Inferior parietal cortex (tissue), 1 donor: ENCODE results near the gene TCF7L2.
"Not testable (repeated sequence)": the region's sequence is repeated elsewhere in the genome, so short reads cannot be mapped to it uniquely, and the experiment has no call there.

Experiments used
- DNase-seq: peaks from one replicate; pipeline ENCODE4 v3.0.0-alpha.2; 2016; ENCODE audit errors: extremely low spot score

Gene TCF7L2

GRCh38 chr10:113064039-113064438, 114.0 kb downstream of the TCF7L2 start:
- no peak for DNase-seq

DNA sequence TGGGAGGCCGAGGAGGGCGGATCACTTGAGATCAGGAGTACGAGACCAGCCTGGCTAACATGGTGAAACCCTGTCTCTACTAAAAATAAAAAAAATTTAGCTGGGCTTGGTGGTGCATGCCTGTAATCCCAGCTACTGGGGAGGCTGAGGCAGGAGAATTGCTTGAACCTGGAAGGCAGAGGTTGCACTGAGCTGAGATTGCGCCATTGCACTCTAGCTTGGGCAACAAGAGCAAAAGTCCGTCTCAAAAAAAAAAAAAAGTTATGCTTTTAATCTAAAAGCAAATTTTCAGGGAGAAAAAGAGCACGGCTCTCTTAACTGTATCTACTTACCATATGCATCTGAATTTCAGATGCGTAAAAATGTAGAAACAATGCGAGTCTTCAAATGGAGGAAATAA, 116.1 kb downstream of the TCF7L2 start:
- DNase-seq: not testable (repeated sequence)

DNA sequence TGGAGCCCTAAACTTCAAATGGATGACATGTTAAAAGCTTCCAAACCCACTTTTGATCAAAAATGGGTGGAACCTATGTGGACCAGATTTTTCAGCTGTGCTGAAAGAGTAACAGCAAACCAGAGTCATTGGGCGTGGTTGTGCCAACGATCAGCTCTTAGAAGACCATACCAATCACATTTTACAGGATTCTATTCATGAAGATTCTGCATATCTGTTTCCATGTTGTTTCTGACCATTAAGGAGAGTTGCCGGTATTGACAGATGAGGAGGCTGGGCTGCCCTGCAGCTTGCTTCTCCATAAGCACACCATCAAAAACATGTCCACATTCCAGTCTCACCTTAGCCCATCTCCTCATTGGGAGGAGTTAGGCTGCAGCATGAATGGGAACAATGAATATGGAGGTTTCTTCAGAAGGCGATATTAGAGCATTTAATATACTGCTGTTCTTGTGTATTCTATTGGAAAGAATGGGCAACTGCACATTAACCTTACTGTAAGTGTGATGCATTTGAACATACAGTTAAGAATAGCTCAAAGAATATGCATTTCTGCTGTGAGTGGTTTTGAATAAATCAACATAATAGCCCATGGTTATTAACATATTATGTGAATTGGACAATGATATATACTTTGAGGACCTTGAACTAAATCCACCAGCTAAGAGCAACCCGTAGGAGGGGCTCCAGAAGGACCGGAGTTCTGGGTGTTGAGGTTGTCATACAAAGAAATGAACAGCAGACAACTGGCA, 116.7 kb downstream of the TCF7L2 start:
- no peak for DNase-seq

DNA sequence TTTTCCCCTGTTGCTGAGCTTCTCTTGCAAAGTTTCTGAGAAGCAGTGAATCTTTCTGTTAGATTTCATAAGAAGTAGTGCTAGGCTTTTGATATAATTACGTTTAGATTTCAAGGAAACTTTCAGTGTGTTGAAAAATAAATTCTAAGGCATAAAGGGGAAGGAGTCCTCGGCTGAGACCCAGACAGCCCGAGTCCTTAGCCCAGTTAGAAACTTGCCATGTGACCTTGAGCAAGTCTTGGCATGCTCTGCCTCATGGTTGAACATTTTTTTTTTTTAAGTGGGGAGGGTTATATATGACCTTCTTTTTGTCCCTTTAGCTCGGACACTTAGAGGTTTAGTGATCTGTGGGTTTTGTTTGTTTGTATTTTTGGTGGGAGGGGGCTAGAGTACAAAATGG, 117.5 kb downstream of the TCF7L2 start:
- DNase-seq: no peak

GRCh38 chr10:113068178-113068890, 118.3 kb downstream of the TCF7L2 start:
- no peak for DNase-seq

GRCh38 chr10:113069595-113069994, 119.5 kb downstream of the TCF7L2 start:
- DNase-seq: no peak

DNA sequence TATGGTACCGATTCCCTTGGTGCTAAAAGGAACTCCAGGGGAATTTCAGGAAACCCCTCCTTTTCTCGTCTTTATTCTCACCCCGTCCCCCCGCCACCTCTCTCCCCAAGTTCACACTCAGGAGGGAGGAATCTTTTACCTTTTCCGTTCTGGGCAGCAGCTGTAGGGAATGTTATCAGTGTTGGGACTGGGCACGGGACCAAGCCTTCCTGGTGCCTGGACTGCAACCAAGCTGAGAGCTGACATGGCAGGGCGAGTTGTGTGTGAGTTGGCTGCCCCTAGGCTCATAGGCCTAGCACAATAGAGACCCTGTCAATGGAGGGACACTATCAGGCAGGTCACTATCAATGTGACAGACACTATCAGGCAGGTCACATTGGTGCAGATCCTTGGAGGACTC, 121.4 kb downstream of the TCF7L2 start:
- no peak for DNase-seq

DNA sequence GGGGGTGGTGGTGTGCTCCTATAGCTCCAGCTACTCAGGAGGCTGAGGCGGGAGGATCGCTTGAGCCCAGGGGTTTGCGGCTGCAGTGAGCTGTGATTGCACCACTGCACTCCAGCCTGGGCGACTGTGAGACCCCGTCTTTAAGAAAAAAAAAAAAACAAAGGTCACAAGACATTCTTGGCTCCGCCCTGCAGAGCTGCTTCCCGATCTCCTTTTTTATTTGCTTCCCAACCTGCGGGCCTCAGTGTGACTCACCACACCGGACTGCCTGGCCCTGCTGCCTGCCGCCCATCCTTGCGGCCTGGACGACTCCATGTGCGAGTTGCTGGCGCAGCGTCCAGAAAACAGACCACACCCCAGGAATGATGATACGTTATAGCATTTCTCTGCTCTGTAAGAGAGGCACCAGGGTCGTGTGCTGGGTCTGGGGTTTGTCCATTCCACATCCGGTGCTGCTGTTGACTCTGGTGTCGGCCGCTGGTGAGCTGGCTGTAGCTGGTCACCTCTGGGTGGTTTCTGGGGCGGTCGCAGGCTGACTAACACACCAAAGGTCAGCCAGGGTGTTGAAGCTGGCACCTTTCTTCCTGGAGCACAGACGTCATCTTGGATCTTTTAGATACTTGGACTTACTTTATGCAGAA, 123.6 kb downstream of the TCF7L2 start:
- no peak for DNase-seq

- DNase-seq: no peak
These were observed 126.9 kb downstream of the TCF7L2 start for GRCh38 chr10:113076949-113077348.

- DNase-seq: no peak
These were observed 128.3 kb downstream of the TCF7L2 start for GRCh38 chr10:113078282-113078907.

DNA sequence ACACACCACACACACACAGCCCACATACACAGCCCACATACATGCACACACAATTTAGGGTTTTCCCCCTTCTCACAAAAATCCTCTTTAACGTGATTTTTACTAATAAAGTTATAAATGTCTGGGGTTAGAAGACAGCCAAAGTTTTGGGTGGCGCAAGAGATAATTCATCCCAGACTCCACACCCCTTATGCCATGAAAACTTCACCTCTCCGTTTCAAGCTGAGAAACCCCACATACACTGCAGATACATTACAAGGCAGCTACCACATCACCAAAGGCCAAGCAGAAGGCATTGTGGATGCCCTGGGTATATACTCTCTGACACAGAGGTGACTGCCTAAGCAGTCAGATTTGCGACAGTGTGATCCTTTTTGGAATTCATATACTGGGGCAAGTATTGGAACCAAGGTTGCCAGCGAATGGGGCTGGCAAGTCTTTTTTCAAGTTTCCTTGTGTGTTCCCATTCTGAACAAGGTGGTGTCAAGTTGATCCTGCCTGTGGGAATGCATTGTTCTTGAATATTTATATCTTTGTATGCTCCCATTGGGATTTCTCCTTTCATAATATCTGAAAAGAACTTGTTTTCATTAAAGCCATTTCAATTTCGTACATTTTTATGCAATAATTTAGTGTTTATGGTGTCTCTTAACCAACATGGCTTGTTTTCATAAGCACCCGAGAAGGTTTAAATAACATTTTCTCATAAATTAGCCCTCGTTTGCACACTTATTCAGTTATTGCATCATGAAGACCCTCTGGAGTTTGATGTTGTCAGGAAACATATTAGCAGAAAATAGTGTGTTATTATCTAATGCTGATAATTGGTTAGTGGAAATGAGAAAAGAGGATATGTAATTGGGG, 130.2 kb downstream of the TCF7L2 start:
- DNase-seq: no peak

DNA sequence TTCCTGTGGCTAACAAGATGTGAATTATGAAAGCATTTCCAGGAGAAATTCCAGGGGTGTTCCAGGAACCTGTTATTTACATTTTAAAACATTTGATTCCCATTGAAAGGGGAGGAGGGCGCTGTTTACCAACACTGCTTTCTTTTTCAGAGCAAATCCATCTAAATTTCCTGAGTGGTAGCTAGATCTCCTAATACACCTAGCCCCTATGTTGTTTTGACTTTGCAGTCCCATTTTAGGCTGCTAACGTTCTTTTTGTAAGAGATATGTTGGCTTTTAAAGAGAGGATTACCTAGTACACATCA, 130.8 kb downstream of the TCF7L2 start:
- no peak for DNase-seq

DNA sequence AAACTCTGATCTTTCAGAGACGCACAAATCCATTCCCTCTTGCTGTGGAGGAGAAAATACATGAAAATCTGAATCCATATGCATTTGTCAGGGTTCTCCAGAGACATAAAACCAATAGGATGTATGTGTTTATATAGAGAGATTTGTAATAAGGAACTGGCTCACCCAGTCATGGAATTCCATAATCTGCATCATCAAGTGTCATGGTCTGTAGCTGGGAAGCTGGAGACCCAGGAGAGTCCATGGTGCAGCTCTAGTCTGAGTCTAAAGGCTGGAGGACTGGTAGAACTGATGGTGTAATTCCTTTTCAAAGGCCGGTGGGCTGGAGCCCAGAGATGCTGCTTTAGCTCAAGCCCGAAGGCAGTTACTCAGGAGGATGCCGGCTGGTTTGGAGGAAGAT, 134.0 kb downstream of the TCF7L2 start:
- DNase-seq: no peak

DNA sequence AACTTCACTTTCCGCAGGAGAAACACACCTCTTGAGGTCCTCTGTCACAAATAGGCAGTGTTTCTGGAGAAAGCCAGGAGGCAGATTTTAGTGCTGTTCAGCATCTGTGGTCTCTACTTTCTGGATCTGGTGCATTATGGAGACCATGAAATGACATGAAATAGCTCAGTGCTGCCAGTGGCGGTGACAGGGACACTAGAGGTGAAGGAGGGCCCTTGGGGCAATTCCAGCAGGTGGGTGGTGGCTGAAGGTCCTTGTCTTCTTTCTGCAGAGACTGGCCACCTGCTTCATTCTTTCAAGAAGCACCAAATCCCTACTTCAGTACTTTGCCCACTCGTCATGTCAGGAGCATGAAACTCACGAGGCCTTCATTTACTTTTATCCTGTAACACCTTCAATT, 135.7 kb downstream of the TCF7L2 start:
- DNase-seq: no peak

GRCh38 chr10:113086282-113086681, 136.2 kb downstream of the TCF7L2 start:
- no peak for DNase-seq

DNA sequence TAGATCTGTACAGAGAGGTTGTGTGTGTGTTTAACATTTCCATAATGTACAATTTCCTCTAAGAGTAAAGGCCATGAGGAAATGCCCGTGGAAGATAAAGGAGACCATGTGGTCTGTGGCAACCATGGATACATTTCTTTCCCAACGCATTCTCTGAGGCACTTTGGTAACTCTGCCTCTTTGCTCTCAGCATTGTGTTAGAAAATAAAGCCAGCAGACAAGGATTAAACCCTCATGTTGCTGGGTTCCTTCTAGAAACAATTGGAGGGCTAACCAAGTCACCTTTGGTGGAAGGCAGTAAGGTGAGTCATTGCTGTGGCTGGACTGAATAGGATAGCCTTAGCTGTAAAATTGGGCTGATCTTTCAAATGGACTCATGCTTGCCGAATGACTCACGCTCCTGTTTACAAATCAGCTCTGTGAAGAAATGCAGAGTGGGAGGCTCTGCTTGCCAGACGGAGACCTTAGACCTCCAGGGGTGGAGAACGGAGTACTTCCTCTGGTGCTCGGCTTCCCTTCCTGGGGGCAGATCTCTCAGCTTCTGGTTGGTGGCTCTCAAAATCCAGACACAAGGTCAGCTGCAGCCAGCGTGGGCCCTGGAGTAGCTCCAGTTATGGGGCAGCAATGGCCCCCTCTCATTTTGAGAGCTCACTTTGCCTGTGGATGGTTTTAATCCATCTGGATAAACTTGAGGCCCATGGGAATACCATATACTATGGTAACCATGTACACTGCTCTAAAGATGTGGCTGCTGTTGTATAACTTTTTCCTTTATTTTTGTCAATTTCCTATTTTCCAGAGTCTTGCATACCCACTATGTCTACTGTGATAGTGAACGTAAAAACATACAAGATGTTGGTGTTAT, 137.3 kb downstream of the TCF7L2 start:
- no peak for DNase-seq

DNA sequence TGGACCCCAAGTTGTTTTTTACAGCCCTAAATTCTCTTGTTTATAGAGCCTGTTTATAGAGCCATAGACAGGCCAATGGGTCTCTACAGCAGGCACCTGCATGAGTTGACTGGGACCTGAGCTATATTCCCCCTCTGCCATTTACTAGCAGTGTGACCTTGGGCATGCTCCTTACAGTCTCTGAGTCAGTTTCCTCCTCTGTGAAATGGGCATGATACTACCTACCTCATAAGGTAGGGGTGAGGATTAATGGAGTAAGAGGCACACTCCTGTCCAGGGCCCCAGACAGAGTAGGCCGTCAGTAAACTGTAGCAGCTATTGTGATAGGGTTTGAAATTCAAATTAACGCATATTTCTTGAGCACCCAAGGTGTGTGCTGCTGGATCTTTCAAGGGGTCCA, 138.1 kb downstream of the TCF7L2 start:
- no peak for DNase-seq

DNA sequence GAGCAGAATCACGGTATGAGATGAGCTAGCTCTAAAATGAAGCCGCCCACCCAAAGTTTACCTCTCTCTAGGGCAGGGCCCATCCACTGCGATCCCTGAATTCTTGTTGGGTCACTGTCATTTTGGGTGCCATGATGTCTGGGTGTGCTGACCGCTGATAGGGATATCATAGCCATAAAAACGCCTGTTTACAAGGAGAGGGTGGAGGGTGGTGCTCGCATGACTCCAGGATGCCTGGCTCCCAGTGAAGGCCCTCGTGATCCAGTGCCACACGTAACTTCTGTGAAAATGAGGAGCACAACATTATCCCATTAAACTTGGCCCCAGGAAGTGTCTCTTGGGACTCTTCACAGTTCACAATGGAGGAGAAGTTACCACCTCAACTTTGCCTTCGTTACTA, 139.5 kb downstream of the TCF7L2 start:
- no peak for DNase-seq

DNA sequence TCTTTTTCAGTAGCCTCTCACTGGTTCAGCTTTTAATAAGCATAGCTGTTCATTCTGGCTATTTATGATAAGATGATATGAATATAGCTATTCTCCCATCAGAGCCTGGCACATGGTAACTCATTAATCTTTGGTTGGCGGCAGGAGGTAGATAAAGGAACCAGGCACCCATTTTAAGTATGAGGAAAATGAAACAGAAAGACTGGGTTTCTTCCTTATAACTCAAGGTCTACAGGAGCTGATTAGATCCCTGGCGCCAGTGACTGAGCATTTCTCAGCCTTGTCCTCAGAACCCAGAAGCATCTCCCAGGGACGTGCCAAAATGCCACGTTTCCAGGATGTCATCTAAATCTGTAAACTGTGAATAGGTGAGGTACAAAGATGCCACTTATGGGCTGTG, 141.9 kb downstream of the TCF7L2 start:
- no peak for DNase-seq

- DNase-seq: no peak
These were observed 143.4 kb downstream of the TCF7L2 start for GRCh38 chr10:113093188-113094113.
